Neural progenitor cell (in vitro differentiated cells): Measurements from ENCODE around the gene FGF10. TPM values are rescaled to one million over a fixed set of nuclear protein-coding genes. Genes with fewer than 3 reads are reported as not detected.

Experiments
- DNase-seq: peaks from one replicate; pipeline ENCODE4 v3.0.0-alpha.2; 2016; ENCODE audit warnings: low spot score
- H2AFZ ChIP-seq: fragments of 200-600 bp; sonication (generic); replicated peaks from 2 replicates; pipeline ENCODE4 v1.6.1; 2016; ENCODE audit warnings: antibody characterized with exemption
- H3F3A ChIP-seq: fragments of 200-600 bp; sonication (generic); 2 replicates; pipeline ENCODE4 v1.6.1; 2016; ENCODE audit warnings: antibody characterized with exemption, low read depth
- H3K27ac ChIP-seq: fragments of 200-600 bp; sonication (generic); 2 replicates; pipeline ENCODE4 v1.5.1; 2016; ENCODE audit warnings: mild to moderate bottlenecking
- H3K27me3 ChIP-seq: fragments of 200-600 bp; sonication (generic); 2 replicates; pipeline ENCODE4 v1.6.1; 2016; ENCODE audit warnings: mild to moderate bottlenecking, moderate library complexity
- H3K36me3 ChIP-seq: fragments of 200-600 bp; sonication (generic); 2 replicates; pipeline ENCODE4 v1.5.1; 2016
- H3K4me1 ChIP-seq: fragments of 200-600 bp; sonication (generic); 2 replicates; pipeline ENCODE4 v1.6.1; 2016; ENCODE audit warnings: mixed run types
- H3K4me2 ChIP-seq: fragments of 200-600 bp; sonication (generic); 2 replicates; pipeline ENCODE4 v1.6.1; 2016
- H3K4me3 ChIP-seq: fragments of 200-600 bp; sonication (generic); 2 replicates; pipeline ENCODE4 v1.5.1; 2016
- H3K79me2 ChIP-seq: fragments of 200-600 bp; sonication (generic); 2 replicates; pipeline ENCODE4 v1.6.1; 2016; ENCODE audit warnings: low read depth
- H3K9ac ChIP-seq: fragments of 200-600 bp; sonication (generic); 2 replicates; pipeline ENCODE4 v1.6.1; 2016
- H3K9me3 ChIP-seq: fragments of 200-600 bp; sonication (generic); 2 replicates; pipeline ENCODE4 v1.5.1; 2016; ENCODE audit warnings: low read depth
- H4K20me1 ChIP-seq: fragments of 200-600 bp; sonication (generic); 2 replicates; pipeline ENCODE4 v1.6.1; 2016; ENCODE audit warnings: low read depth
- H3K27ac Mint-ChIP-seq: 3 replicates; pipeline ENCODE4 v1.8.0; 2021; ENCODE audit warnings: mixed read lengths
- H3K27me3 Mint-ChIP-seq: 2 replicates; pipeline ENCODE4 v1.8.0; 2022; ENCODE audit warnings: low read depth, mild to moderate bottlenecking, inconsistent platforms, moderate library complexity, mixed read lengths; ENCODE audit not compliant: insufficient read depth
- H3K36me3 Mint-ChIP-seq: 3 replicates; pipeline ENCODE4 v1.8.0; 2021; ENCODE audit warnings: mixed read lengths
- H3K4me1 Mint-ChIP-seq: 3 replicates; pipeline ENCODE4 v1.8.0; 2021; ENCODE audit warnings: mixed read lengths
- H3K4me3 Mint-ChIP-seq: 3 replicates; pipeline ENCODE4 v1.8.0; 2021; ENCODE audit warnings: mild to moderate bottlenecking, moderate library complexity, mixed read lengths
- H3K9me3 Mint-ChIP-seq: 3 replicates; pipeline ENCODE4 v1.8.0; 2020; ENCODE audit warnings: mixed read lengths
- EZH2 ChIP-seq: fragments of 200-600 bp; sonication (generic); IDR thresholded peaks from 2 replicates; pipeline ENCODE4 v1.6.1; 2017; ENCODE audit warnings: antibody characterized with exemption, mild to moderate bottlenecking, moderate library complexity
- EZH2phosphoT487 ChIP-seq: fragments of 200-600 bp; sonication (generic); IDR thresholded peaks from 2 replicates; pipeline ENCODE4 v1.6.1; 2017; ENCODE audit warnings: antibody characterized with exemption
- total RNA-seq: library from RNA; depleted of rRNA; stranded (reverse); fragments of >200 nt; gene quantifications from 2 replicates; pipeline ENCODE4 v1.2.3, GENCODE V29; 2015; ENCODE audit warnings: low replicate concordance
- TF ChIP-seq, protein P1 (sequence below): fragments of 200-600 bp; sonication (generic); IDR thresholded peaks from 2 replicates; pipeline ENCODE4 v1.5.1; 2017; ENCODE audit warnings: antibody characterized with exemption, mild to moderate bottlenecking

The FGF10 gene
- total RNA-seq, 1 donor from 2014 or later = 0.37 TPM

DNA sequence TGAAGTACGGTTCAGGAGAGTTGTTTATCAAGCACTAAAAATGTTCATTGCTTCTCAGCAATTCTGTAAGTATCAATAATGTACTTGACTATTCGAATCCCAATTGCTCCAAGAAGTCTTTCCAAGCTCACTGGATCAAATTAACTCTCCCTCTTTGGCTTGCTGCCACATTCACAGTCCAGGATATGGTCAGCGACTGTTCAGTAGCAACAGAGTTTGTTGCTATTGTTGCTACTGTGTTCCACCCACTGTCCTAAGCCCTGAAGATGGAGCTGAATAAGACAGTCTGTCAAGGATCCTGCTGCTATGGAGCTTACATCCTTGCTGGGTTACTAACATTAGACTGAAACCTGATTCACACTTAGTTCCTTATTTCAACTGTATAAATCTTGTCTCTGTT is 110.8 kb downstream of the FGF10 start:
- Mint-ChIP-seq H3K27me3 (peaks cover 2% of the 10 kb centered on the region), H3K4me1 (no peaks in the 10 kb centered on the region), H3K4me3 (no peak overlapping the region), H3K36me3 (no peaks in the 10 kb centered on the region), H3K9me3 (peaks cover 3% of the 10 kb centered on the region), H3K27ac (no peak overlapping the region)
- H2AFZ ChIP-seq = peak overlapping the region; percentile 58
- no peaks in the 10 kb centered on the region for H3K79me2 ChIP-seq
- no peak overlapping the region for H3K27ac ChIP-seq
- DNase-seq = no peak
- H3K4me1 ChIP-seq = no peaks in the 10 kb centered on the region
- no peaks in the 10 kb centered on the region for H3K36me3 ChIP-seq
- H3K4me2 ChIP-seq = no peak overlapping the region
- H3K27me3 ChIP-seq = no peaks in the 10 kb centered on the region
- no peak overlapping the region for H3K4me3 ChIP-seq
- no peaks in the 10 kb centered on the region for H3F3A ChIP-seq
- no peak overlapping the region for H3K9ac ChIP-seq
- no peak for TF ChIP-seq EZH2phosphoT487
- TF ChIP-seq EZH2 = no peak
- TF ChIP-seq, protein P1, sequence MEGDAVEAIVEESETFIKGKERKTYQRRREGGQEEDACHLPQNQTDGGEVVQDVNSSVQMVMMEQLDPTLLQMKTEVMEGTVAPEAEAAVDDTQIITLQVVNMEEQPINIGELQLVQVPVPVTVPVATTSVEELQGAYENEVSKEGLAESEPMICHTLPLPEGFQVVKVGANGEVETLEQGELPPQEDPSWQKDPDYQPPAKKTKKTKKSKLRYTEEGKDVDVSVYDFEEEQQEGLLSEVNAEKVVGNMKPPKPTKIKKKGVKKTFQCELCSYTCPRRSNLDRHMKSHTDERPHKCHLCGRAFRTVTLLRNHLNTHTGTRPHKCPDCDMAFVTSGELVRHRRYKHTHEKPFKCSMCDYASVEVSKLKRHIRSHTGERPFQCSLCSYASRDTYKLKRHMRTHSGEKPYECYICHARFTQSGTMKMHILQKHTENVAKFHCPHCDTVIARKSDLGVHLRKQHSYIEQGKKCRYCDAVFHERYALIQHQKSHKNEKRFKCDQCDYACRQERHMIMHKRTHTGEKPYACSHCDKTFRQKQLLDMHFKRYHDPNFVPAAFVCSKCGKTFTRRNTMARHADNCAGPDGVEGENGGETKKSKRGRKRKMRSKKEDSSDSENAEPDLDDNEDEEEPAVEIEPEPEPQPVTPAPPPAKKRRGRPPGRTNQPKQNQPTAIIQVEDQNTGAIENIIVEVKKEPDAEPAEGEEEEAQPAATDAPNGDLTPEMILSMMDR = no peak
- no peaks in the 10 kb centered on the region for H3K9me3 ChIP-seq
- H4K20me1 ChIP-seq = no peaks in the 10 kb centered on the region

DNA sequence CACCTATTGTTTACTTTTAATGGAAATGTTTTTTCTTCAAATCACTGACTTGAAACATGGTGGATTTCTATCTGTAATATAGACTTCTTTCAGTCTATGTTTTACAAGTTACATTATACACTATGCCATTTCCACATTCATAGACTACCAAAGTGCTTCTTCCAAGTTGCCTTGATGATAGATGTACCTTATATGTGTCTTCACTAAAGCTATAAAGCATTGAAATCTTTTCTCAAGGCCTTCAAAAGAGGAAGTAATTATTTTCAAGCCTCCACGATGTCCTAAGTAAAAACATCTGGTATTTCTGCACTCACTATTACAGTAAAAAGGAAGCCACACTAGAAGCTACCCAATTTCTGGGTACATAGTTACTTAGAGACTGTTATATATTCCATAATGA is 113.3 kb downstream of the FGF10 start:
- no peak overlapping the region for H2AFZ ChIP-seq
- H3K27me3 Mint-ChIP-seq = peaks cover 3% of the 10 kb centered on the region
- H3K36me3 ChIP-seq = no peaks in the 10 kb centered on the region
- no peaks in the 10 kb centered on the region for H4K20me1 ChIP-seq
- H3K4me3 Mint-ChIP-seq = no peak overlapping the region
- no peaks in the 10 kb centered on the region for H3K4me1 Mint-ChIP-seq
- H3K4me3 ChIP-seq = no peak overlapping the region
- no peak overlapping the region for H3K27ac Mint-ChIP-seq
- H3K4me2 ChIP-seq = no peak overlapping the region
- no peaks in the 10 kb centered on the region for H3K4me1 ChIP-seq
- no peak overlapping the region for H3K27ac ChIP-seq
- H3K79me2 ChIP-seq = no peaks in the 10 kb centered on the region
- H3K36me3 Mint-ChIP-seq = no peaks in the 10 kb centered on the region
- no peak for DNase-seq
- no peaks in the 10 kb centered on the region for H3F3A ChIP-seq
- TF ChIP-seq, protein P1 = no peak
- TF ChIP-seq EZH2phosphoT487 (no peak), EZH2 (no peak)
- H3K27me3 ChIP-seq = no peaks in the 10 kb centered on the region
- no peaks in the 10 kb centered on the region for H3K9me3 ChIP-seq
- H3K9me3 Mint-ChIP-seq = peaks cover 3% of the 10 kb centered on the region
- H3K9ac ChIP-seq = no peak overlapping the region

DNA sequence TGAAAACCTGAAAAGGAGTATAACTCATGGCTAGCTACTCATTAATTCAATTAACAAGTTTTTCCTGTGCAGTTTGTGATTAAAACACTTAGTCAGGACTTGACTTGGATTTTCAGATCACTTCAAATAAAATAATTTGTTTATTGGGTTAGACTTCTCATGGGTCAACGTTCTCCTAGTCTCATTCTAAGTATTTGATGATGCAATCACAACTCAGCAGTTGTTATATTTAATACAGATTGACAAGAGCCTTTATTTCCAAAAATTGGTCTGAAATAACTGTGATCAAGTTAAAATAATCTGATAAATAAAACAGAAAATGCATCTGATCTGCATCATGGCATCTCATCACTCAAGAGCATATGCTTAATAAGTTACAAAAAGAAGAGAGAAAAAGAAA is 113.9 kb downstream of the FGF10 start:
- no peaks in the 10 kb centered on the region for H3F3A ChIP-seq
- no peaks in the 10 kb centered on the region for H3K9me3 Mint-ChIP-seq
- no peaks in the 10 kb centered on the region for H3K36me3 ChIP-seq
- peaks cover 3% of the 10 kb centered on the region for H3K27me3 Mint-ChIP-seq
- no peak overlapping the region for H3K27ac Mint-ChIP-seq
- no peak overlapping the region for H3K9ac ChIP-seq
- H3K4me1 ChIP-seq = no peaks in the 10 kb centered on the region
- H3K4me2 ChIP-seq = no peak overlapping the region
- TF ChIP-seq, protein P1 = no peak
- H4K20me1 ChIP-seq = no peaks in the 10 kb centered on the region
- H2AFZ ChIP-seq = no peak overlapping the region
- H3K4me3 Mint-ChIP-seq = no peak overlapping the region
- H3K4me1 Mint-ChIP-seq = no peaks in the 10 kb centered on the region
- no peaks in the 10 kb centered on the region for H3K9me3 ChIP-seq
- no peak overlapping the region for H3K4me3 ChIP-seq
- no peak overlapping the region for H3K27ac ChIP-seq
- DNase-seq = no peak
- H3K79me2 ChIP-seq = no peaks in the 10 kb centered on the region
- H3K27me3 ChIP-seq = no peaks in the 10 kb centered on the region
- no peaks in the 10 kb centered on the region for H3K36me3 Mint-ChIP-seq

GRCh38 chr5:44267909-44268308 is 121.3 kb downstream of the FGF10 start:
- Histone ChIP-seq H3K9me3 (no peaks in the 10 kb centered on the region), H2AFZ (no peak overlapping the region), H3K27ac (no peak overlapping the region), H3K36me3 (no peaks in the 10 kb centered on the region), H3K9ac (no peak overlapping the region), H3K4me3 (no peak overlapping the region), H3K79me2 (no peaks in the 10 kb centered on the region), H3K4me2 (no peak overlapping the region), H3K27me3 (no peaks in the 10 kb centered on the region), H3K4me1 (peaks cover 3% of the 10 kb centered on the region), H4K20me1 (no peaks in the 10 kb centered on the region), H3F3A (no peaks in the 10 kb centered on the region)
- TF ChIP-seq, protein P1 = no peak
- TF ChIP-seq EZH2phosphoT487 (no peak), EZH2 (no peak)
- no peaks in the 10 kb centered on the region for H3K9me3 Mint-ChIP-seq
- peaks cover 2% of the 10 kb centered on the region for H3K27me3 Mint-ChIP-seq
- peaks cover 25% of the 10 kb centered on the region for H3K4me1 Mint-ChIP-seq
- no peak overlapping the region for H3K4me3 Mint-ChIP-seq
- no peak for DNase-seq
- no peak overlapping the region for H3K27ac Mint-ChIP-seq
- H3K36me3 Mint-ChIP-seq = no peaks in the 10 kb centered on the region
